AG08395 (cell line): ENCODE results near the gene DCC.

ENCODE experiments used
- DNase-seq: peaks from one replicate; pipeline ENCODE4 v3.0.0; 2012; ENCODE audit warnings: mixed read lengths, low spot score

The DCC gene

GRCh38 chr18:53521068-53521467 is 1181.1 kb downstream of the DCC start:
- DNase-seq = no peak

- DNase-seq = no peak
Measured at GRCh38 chr18:53526101-53526870, 1186.3 kb downstream of the DCC start.

GRCh38 chr18:53527365-53527764 is 1187.4 kb downstream of the DCC start:
- DNase-seq = no peak

GRCh38 chr18:53531187-53531586 is 1191.2 kb downstream of the DCC start:
- no peak for DNase-seq

GRCh38 chr18:53531896-53532295 is 1191.9 kb downstream of the DCC start:
- no peak for DNase-seq

GRCh38 chr18:53534203-53534602 is 1194.2 kb downstream of the DCC start:
- no peak for DNase-seq

DNA sequence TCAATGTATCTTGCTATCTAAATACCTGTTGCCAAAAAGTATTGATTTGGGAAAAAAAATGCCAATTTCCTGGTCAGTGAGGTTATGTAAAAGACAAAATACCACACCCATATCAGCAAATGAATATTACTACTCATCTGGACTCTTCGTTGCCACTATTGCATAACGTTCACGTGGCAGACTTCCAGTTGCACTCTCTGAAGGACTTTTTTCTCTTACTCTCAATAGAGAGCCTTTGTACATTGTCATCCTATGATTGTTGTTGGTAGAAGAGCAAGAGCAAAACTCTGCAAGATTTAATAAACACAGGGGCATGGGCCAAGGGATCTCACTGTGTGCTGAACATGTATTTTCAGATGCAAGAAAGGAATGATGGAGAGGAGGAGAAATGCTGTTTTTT is 1194.7 kb downstream of the DCC start:
- no peak for DNase-seq

DNA sequence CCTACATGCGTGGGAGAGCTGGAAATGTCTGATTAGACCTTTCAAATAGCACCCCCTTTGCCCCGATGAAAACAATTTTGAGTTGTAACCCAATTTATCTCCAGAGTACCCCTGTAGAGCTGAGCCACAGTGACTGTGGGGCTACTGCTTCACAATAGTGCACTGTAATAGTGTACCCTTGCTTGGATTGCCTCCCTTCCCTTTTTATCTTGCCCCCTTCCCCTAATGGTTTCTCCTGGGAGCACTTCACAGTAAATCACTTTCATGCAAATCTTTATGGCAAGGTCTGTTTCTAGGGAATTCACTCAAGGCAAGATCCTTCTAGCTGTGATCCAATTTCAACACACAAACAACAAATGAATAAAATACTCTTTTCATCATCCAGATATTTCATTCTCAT is 1196.9 kb downstream of the DCC start:
- no peak for DNase-seq

- no peak for DNase-seq
Measured at GRCh38 chr18:53541924-53542323, 1201.9 kb downstream of the DCC start.

DNA sequence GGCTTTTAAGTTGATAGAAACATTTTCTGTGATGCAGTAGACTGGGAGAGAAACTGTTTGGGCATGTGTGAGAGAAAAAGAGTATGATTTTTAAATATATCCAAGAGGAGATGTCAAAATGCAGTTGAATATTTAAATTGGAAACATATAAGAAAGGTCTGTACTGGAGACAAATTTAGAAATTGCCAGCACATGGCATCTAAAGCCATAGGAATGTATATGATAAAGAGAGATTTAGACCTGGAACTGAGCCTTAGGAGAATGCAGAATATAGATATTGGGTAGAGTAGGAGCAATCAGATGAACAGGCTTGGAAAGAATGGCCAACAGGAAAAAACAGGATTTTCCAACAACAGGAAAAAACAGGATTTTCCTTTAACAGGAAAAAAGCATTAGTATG is 1203.7 kb downstream of the DCC start:
- no peak for DNase-seq

DNA sequence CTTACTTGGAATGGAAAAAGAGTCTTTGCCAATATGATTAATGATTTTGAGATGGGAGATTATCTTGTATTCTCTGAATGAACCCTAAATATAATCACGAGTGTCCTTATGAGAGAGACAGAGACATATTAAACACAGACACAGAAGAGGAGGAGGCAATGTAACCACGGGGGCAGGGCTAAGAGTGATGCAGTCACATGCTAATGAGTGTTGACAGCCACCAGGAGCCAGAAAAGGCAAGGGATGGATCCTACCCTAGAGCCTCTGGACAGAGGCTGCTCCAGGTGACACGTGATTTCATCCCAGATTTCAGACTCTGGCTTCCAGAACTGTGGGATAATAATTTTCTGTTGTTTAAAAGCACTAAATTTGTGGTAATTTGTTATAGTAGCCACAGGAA is 1204.9 kb downstream of the DCC start:
- no peak for DNase-seq

DNA sequence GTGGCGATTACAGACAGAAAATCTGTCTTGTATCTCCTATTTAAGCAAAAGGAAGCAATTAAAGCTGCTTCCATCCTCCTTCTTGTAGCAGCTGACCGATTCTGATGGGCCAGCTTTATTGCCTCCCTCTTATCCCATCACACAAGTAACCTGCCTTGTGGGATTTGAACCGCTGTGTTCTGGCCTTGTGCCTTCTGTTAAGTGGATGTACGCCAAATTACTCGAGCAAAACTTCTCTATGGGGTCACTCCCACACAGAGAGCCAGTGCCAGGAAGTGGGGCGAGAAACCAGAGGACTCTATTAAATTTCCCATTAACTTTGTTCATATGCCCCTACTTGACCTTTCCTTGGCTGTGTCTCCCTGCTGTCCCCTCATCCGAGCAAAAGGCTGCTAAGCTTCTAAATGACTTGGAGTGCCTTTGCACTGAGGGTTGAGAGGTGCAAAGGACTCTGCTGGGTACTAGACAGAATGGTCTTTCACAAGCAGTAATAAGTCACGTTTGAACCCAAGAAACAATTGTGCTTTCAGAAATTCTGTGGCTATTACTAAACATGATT is 1212.0 kb downstream of the DCC start:
- no peak for DNase-seq

DNA sequence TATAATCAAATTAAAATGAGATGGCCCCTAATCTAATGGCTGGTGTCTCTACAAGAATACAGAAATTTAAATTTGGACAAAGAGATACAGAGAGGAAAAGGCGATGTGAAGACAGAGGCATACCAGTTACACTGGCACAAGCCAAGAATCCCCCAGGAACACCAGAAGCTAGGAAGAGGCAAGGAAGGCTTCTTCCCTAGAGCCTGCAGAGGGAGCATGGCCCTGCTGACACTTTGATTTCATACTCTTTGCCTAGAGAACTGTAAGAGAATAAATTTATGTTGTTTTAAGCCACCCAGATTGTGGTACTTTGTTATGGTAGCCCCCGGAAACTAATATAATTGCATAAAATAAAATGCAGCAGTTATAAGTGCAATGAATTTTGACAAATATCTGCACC is 1213.0 kb downstream of the DCC start:
- no peak for DNase-seq

DNA sequence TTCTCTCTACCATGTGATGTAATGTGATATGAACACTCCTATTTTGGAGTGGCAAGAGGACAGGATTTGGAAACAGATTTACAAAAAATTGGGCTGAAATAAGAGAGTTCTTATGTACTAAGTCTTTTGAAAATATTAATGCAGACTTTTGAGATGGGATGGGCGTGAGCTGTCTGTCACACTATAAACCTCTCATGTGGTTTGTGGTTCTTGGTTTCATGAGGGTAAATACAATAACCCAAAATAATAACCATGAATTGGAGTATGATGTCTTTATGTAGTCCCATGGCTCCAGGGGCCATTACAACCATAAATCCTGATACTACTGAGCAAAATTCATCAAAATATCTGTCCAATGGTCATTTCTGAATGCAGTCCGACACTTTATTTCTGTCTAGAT is 1216.5 kb downstream of the DCC start:
- no peak for DNase-seq

- no peak for DNase-seq
Measured at GRCh38 chr18:53560546-53560945, 1220.5 kb downstream of the DCC start.

- DNase-seq = no peak
Measured at GRCh38 chr18:53566626-53567025, 1226.6 kb downstream of the DCC start.

- peak; percentile 19 for DNase-seq
Measured at GRCh38 chr18:53567929-53568574, 1228.1 kb downstream of the DCC start.
